ACHN (cell line): Measurements from ENCODE around the gene GLG1.
A peak's percentile ranks its signal among the peaks of the same experiment; 100 is the strongest.
"Not testable (repeated sequence)": the region's sequence is repeated elsewhere in the genome, so short reads cannot be mapped to it uniquely, and the experiment has no call there.

ENCODE experiments used
- DNase-seq: peaks from one replicate; pipeline ENCODE4 v3.0.0-alpha.2; 2015
- in situ Hi-C: cut with HindIII; loops from 2 replicates; pipeline ENCODE4 v1.10.0; 2017; ENCODE audit warnings: low sequenced_read_pairs, low pct_ligation_motif_present, low pct_unique_long_range_greater_than_20kb

The GLG1 gene

GRCh38 chr16:74465281-74465680 is 141.6 kb downstream of the GLG1 start:
- DNase-seq: no peak
- in situ Hi-C loops: no loop called here

GRCh38 chr16:74463888-74464287 is 143.0 kb downstream of the GLG1 start:
- no peak for DNase-seq
- in situ Hi-C loops: no loop called here

- DNase-seq: no peak
- in situ Hi-C loops: no loop called here
Observed at GRCh38 chr16:74462361-74462760, 144.6 kb downstream of the GLG1 start.

- no peak for DNase-seq
- in situ Hi-C loops: no loop called here
Observed at GRCh38 chr16:74461826-74462225, 145.1 kb downstream of the GLG1 start.

GRCh38 chr16:74460542-74460941 is 146.4 kb downstream of the GLG1 start:
- in situ Hi-C loops: no loop called here
- no peak for DNase-seq

GRCh38 chr16:74456290-74456625 is 150.7 kb downstream of the GLG1 start:
- in situ Hi-C loops: no loop called here
- DNase-seq: no peak

GRCh38 chr16:74455619-74456289 is 151.2 kb downstream of the GLG1 start:
- in situ Hi-C loops: no loop called here
- no peak for DNase-seq

GRCh38 chr16:74455213-74455612 is 151.7 kb downstream of the GLG1 start:
- in situ Hi-C loops: no loop called here
- DNase-seq: no peak

- in situ Hi-C loops: no loop called here
- DNase-seq: peak; percentile 90
Observed at GRCh38 chr16:74451951-74452758, 154.8 kb downstream of the GLG1 start.

GRCh38 chr16:74450967-74451760 is 155.8 kb downstream of the GLG1 start:
- no peak for DNase-seq
- in situ Hi-C loops: no loop called here

GRCh38 chr16:74450236-74450635 is 156.7 kb downstream of the GLG1 start:
- in situ Hi-C loops: no loop called here
- DNase-seq: no peak

GRCh38 chr16:74449470-74449869 is 157.4 kb downstream of the GLG1 start:
- in situ Hi-C loops: no loop called here
- DNase-seq: peak; percentile 38

GRCh38 chr16:74448990-74449389 is 157.9 kb downstream of the GLG1 start:
- peak; percentile 80 for DNase-seq
- in situ Hi-C loops: no loop called here

GRCh38 chr16:74447578-74447977 is 159.3 kb downstream of the GLG1 start:
- no peak for DNase-seq
- in situ Hi-C loops: no loop called here

GRCh38 chr16:74446866-74447265 is 160.0 kb downstream of the GLG1 start:
- in situ Hi-C loops: no loop called here
- DNase-seq: no peak

- DNase-seq, in situ Hi-C loops: not testable (repeated sequence)
Observed at GRCh38 chr16:74443624-74444346, 163.1 kb downstream of the GLG1 start.

- in situ Hi-C loops: no loop called here
- DNase-seq: no peak
Observed at GRCh38 chr16:74439685-74440084, 167.2 kb downstream of the GLG1 start.

GRCh38 chr16:74438492-74438979 is 168.4 kb downstream of the GLG1 start:
- DNase-seq: no peak
- in situ Hi-C loops: no loop called here

GRCh38 chr16:74431516-74431915 is 175.4 kb downstream of the GLG1 start:
- in situ Hi-C loops: no loop called here

More at GRCh38 chr16:74431516-74431915, 175.4 kb downstream of the GLG1 start:
- no peak for DNase-seq
